ENCODE measurements around the gene SH3GLB2. TPM values are rescaled to one million over a fixed set of nuclear protein-coding genes. Genes with fewer than 3 reads are reported as not detected.

SH3GLB2 gene
- 111 TPM for polyA plus RNA-seq (ENCODE audit: insufficient read length)
- long read RNA-seq, donor 1, full-length matches to known transcripts: 39 of 61 reads
- long read RNA-seq, donor 1, partial matches to known transcripts: 22 of 61 reads
- long read RNA-seq, donor 1, other reads (novel, unspliced or antisense): 0 of 61 reads
- long read RNA-seq, donor 2, full-length matches to known transcripts: 12 of 18 reads
- long read RNA-seq, donor 2, partial matches to known transcripts: 6 of 18 reads
- long read RNA-seq, donor 2, other reads (novel, unspliced or antisense): 0 of 18 reads
- long read RNA-seq, donor 3, full-length matches to known transcripts: 21 of 26 reads
- long read RNA-seq, donor 3, partial matches to known transcripts: 5 of 26 reads
- long read RNA-seq, donor 3, other reads (novel, unspliced or antisense): 0 of 26 reads
- long read RNA-seq, donor 4, partial matches to known transcripts: 0 of 1 reads
- long read RNA-seq, donor 4, other reads (novel, unspliced or antisense): 0 of 1 reads
- long read RNA-seq, donor 5, full-length matches to known transcripts: 43 of 80 reads
- long read RNA-seq, donor 5, partial matches to known transcripts: 26 of 80 reads
- long read RNA-seq, donor 5, other reads (novel, unspliced or antisense): 11 of 80 reads
- long read RNA-seq, donor 6, full-length matches to known transcripts: 29 of 35 reads
- long read RNA-seq, donor 6, partial matches to known transcripts: 6 of 35 reads
- long read RNA-seq, donor 6, other reads (novel, unspliced or antisense): 0 of 35 reads
- long read RNA-seq, donor 7, full-length matches to known transcripts: 49 of 89 reads
- long read RNA-seq, donor 7, partial matches to known transcripts: 33 of 89 reads
- long read RNA-seq, donor 7, other reads (novel, unspliced or antisense): 7 of 89 reads
- long read RNA-seq, donor 8, full-length matches to known transcripts: 18 of 18 reads
- long read RNA-seq, donor 8, partial matches to known transcripts: 0 of 18 reads
- long read RNA-seq, donor 8, other reads (novel, unspliced or antisense): 0 of 18 reads

- peak; percentile 89 for DNase-seq
Measured at GRCh38 chr9:129028192-129028966, at the start of gene SH3GLB2. Gene SH3GLB2, minus strand, starts transcription at chr9:129028331. Its CDS starts 177 bp downstream, at chr9:129028154.

GRCh38 chr9:129077236-129077635 lies 49.1 kb upstream of the SH3GLB2 start:
- no peak for DNase-seq

- DNase-seq: no peak
Measured at GRCh38 chr9:129076640-129077037, 48.5 kb upstream of the SH3GLB2 start.

GRCh38 chr9:129075996-129076639 lies 48.0 kb upstream of the SH3GLB2 start:
- no peak for DNase-seq

- DNase-seq: no peak
Measured at GRCh38 chr9:129074106-129074505, 46.0 kb upstream of the SH3GLB2 start.

GRCh38 chr9:129073404-129073803 lies 45.3 kb upstream of the SH3GLB2 start:
- DNase-seq: no peak

- no peak for DNase-seq
Measured at GRCh38 chr9:129072171-129072570, 44.0 kb upstream of the SH3GLB2 start.

GRCh38 chr9:129071526-129072126 lies 43.5 kb upstream of the SH3GLB2 start:
- no peak for DNase-seq

GRCh38 chr9:129070696-129071525 lies 42.8 kb upstream of the SH3GLB2 start:
- DNase-seq: no peak

GRCh38 chr9:129069862-129070641 lies 41.9 kb upstream of the SH3GLB2 start:
- DNase-seq: no peak

GRCh38 chr9:129068990-129069861 lies 41.1 kb upstream of the SH3GLB2 start:
- DNase-seq: no peak

GRCh38 chr9:129068110-129068509 lies 40.0 kb upstream of the SH3GLB2 start:
- DNase-seq: no peak

GRCh38 chr9:129064499-129064908 lies 36.4 kb upstream of the SH3GLB2 start:
- no peak for DNase-seq

GRCh38 chr9:129063061-129063460 lies 34.9 kb upstream of the SH3GLB2 start:
- DNase-seq: no peak

- no peak for DNase-seq
Measured at GRCh38 chr9:129060991-129061390, 32.9 kb upstream of the SH3GLB2 start.

- DNase-seq: no peak
Measured at GRCh38 chr9:129059796-129060785, 32.0 kb upstream of the SH3GLB2 start.

Data from left kidney (tissue), 8 donors.